Measurements from ENCODE around the gene NELFA.
"Not testable (repeated sequence)": the region's sequence is repeated elsewhere in the genome, so short reads cannot be mapped to it uniquely, and the experiment has no call there.

The NELFA gene

GRCh38 chr4:2040391-2041238 is 31.8 kb upstream of the NELFA start:
- no peak for DNase-seq (ENCODE audit: low spot score)

- DNase-seq (ENCODE audit: low spot score) = no peak
Measured at GRCh38 chr4:2036866-2037265, 28.1 kb upstream of the NELFA start.

DNA sequence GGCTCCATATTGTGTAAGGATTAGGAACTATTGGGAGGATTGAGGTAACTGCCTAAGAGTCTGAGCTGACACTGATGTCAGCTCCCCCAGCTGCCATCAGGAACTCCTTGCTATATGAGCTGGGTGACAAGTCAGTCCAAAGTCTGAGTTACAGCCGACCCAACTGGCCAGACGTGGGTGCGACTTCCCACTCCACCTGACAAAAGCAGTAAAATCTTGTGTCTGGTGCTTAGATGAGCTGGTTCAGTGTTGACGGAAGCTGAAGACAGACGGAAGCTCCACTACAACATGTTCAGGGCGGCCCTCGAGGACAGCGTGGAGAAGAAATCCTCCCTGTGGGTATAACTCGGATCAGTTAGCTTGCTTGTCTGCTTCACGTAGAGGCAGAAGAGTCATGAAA is 27.6 kb upstream of the NELFA start:
- no peak for DNase-seq (ENCODE audit: low spot score)

DNA sequence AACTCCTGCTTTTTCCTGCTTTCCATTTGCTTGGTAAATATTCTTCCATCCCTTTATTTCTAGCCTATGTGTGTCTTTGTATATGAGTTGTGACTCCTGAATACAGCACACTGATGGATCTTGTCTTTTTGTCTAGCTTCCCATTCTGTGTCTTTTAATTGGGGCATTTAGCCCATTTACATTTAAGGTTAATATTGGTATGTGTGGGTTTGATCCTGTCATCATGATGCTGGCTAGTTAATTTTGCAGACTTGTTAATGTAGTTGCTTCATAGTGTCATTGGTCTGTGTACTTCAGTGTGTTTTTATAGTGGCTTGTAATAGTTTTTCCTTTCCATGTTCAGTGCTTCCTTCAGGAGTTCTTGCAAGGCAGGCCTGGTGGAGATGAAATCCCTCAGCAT is 22.4 kb upstream of the NELFA start:
- not testable (repeated sequence) for DNase-seq (ENCODE audit: low spot score)

- not testable (repeated sequence) for DNase-seq (ENCODE audit: low spot score)
Measured at GRCh38 chr4:2027120-2027519, 18.3 kb upstream of the NELFA start.

GRCh38 chr4:2025817-2026216 is 17.0 kb upstream of the NELFA start:
- no peak for DNase-seq (ENCODE audit: low spot score)

- no peak for DNase-seq (ENCODE audit: low spot score)
Measured at GRCh38 chr4:2024683-2025082, 15.9 kb upstream of the NELFA start.

DNA sequence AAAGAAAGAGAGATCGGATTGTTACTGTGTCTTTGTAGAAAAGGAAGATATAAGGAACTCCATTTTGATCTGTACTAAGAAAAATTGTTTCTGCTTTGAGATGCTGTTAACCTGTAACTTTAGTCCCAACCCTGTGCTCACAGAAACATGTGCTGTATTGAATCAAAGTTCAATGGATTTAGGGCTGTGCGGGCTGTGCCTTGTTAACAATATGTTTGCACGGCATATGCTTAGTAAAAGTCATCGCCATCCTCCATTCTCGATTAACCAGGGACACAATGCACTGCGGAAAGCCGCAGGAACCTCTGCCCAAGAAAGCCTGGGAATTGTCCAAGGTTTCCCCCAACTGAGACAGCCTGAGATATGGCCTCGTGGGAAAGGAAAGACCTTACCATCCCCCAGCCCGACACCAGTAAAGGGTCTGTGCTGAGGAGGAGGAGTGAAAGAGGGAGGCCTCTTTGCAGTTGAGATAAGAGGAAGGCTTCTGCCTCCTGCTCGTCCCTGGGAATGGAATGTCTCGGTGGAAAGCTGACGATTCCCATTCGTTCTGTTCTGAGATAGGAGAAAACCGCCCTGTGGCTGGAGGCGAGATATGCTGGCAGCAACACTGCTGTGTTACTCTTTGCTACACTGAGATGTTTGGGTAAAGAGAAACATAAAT is 12.7 kb upstream of the NELFA start:
- not testable (repeated sequence) for DNase-seq (ENCODE audit: low spot score)

DNA sequence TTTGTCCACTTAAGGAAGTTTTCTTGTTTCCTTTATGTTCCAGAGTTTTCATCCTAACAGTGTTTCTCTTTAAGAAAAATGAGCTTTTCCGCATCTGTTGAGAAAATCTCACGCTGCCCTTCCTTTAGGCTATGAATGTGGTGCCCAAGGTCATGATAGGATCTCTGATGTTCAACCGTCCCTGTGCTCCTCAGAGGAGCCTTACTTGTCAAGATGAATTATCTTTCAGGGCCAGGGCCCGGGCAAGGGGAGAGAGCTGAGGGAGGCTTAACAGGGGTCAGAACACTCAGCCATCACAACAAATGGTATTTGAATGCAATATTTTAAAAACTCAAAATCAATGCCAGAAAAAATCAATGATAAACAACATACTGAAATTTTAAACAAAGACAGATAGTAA is 6.2 kb upstream of the NELFA start:
- DNase-seq (ENCODE audit: low spot score) = no peak

- DNase-seq (ENCODE audit: low spot score) = no peak
Measured at GRCh38 chr4:2011583-2011982, 2.8 kb upstream of the NELFA start.

DNA sequence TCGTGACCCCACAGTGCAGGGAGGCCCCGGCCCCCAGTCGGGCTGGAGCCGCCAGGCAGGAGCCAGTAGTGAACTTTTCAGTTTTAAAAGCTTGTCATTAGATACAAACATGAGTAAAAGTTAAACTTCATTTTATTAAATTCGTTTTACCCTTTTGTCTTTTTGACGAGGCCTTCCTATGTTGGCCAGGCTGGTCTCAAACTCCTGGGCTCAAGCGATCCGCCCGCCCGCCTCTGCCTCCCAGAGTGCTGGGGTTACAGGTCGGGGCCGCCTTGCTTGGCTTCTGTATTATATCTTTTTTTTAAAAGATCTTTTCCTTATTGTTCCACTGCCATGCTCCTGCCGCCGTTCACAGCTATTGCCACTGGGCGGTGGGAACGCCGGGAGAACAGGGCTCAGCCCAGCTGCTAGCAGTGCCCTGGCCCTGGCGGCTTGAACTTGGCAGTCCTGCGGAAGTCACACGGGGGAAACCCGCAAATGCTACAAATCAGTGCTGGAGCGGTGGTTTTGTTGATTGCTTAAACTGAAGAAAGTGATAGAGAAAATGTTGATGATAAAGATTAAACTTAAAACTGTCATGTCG is 968 bp upstream of the NELFA start:
- DNase-seq (ENCODE audit: low spot score) = peak; percentile 48

DNA sequence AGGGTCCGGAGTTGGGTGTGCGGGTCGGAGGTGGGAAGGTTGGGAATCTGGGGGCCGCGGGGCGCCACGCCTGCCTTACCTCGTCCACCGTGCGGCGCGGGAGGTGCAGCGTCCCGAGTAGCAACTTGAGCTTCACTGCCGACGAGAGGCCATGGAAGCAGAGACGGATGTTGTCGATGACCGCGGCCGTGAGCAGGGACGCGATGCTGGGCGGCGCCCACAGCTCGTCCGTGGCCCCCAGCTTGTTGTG is 178 bp downstream of the NELFA start:
- DNase-seq (ENCODE audit: low spot score) = no peak

- DNase-seq (ENCODE audit: low spot score) = no peak
Measured at GRCh38 chr4:2007804-2008670, 737 bp downstream of the NELFA start.

- no peak for DNase-seq (ENCODE audit: low spot score)
Measured at GRCh38 chr4:2006956-2007653, 1.7 kb downstream of the NELFA start.

GRCh38 chr4:2006367-2006766 is 2.4 kb downstream of the NELFA start:
- DNase-seq (ENCODE audit: low spot score) = no peak

DNA sequence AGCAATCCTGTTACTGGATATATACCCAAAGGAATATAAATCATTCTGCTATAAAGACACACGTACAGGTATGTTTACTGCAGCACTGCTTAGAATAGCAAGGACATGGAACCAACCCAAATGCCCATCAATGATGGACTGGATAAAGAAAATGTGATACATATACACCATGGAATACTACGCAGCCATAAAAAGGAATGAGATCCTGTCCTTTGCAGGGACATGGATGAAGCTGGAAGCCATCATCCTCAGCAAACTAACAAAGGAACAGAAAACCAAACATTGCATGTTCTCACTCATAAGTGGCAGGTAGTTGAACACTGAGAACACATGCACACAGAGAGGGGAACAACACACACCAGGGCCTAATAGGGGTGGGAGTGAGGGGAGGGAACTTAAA is 5.4 kb downstream of the NELFA start:
- not testable (repeated sequence) for DNase-seq (ENCODE audit: low spot score)

DNA sequence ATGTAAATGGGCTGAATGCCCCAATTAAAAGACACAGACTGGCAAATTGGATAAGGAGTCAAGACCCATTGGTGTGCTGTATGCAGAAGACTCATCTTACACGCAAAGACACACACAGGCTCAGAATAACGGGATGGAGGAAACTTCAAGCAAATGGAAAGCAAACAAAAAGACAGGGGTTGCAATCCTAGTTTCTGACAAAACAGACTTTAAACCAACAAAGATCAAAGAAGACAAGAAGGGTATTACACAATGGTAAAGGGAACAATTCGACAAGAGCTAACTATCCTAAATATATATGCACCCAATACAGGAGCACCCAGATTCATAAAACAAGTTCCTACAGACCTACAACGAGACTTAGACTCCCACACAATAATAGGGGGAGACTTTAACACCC is 9.5 kb downstream of the NELFA start:
- DNase-seq (ENCODE audit: low spot score) = not testable (repeated sequence)

DNA sequence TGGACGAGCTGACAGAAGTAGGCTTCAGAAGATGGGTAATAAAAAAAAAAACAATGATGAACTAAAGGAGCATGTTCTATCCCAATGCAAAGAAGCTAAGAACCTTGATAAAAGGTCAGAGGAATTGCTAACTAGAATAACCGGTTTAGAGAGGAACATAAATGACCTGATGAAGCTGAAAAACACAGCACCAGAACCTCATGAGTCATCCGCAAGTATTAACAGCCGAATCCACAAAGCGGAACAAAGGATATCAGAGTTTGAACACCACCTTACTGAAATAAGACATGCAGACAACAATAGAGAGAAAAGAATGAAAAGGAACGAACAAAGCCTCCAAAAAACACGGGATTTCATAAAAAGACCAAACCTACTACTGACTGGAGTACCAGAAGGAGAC is 10.5 kb downstream of the NELFA start:
- no peak for DNase-seq (ENCODE audit: low spot score)

DNA sequence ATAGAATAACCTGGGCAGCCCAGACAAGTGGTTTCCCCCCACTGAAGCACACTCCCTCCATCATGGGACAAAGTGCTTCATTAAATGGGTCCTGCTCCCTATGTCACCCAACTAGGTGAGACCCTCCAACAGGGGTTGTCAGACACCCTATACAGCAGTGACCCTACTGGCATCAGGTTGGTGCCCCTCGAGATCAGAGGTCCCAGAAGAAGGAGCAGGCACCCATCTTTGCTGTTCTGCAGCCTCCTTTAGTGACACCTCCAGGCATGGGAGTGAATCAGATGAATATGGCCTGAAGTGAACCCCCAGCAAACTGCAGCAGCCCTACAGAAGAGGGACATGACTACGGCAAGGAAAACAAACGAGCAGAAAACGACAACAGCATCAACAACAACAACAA is 11.1 kb downstream of the NELFA start:
- no peak for DNase-seq (ENCODE audit: low spot score)

- DNase-seq (ENCODE audit: low spot score) = no peak
Measured at GRCh38 chr4:1996866-1997611, 11.7 kb downstream of the NELFA start.

- DNase-seq (ENCODE audit: low spot score) = no peak
Measured at GRCh38 chr4:1994938-1995337, 13.8 kb downstream of the NELFA start.
